ENCODE results near the gene TMEM63A. TPM values are rescaled to one million over a fixed set of nuclear protein-coding genes. Genes with fewer than 3 reads are reported as not detected.
"Not testable (repeated sequence)": the region's sequence is repeated elsewhere in the genome, so short reads cannot be mapped to it uniquely, and the experiment has no call there.

TMEM63A gene
- total RNA-seq, 1 donor from 2014 or later: 79.7 TPM

DNA sequence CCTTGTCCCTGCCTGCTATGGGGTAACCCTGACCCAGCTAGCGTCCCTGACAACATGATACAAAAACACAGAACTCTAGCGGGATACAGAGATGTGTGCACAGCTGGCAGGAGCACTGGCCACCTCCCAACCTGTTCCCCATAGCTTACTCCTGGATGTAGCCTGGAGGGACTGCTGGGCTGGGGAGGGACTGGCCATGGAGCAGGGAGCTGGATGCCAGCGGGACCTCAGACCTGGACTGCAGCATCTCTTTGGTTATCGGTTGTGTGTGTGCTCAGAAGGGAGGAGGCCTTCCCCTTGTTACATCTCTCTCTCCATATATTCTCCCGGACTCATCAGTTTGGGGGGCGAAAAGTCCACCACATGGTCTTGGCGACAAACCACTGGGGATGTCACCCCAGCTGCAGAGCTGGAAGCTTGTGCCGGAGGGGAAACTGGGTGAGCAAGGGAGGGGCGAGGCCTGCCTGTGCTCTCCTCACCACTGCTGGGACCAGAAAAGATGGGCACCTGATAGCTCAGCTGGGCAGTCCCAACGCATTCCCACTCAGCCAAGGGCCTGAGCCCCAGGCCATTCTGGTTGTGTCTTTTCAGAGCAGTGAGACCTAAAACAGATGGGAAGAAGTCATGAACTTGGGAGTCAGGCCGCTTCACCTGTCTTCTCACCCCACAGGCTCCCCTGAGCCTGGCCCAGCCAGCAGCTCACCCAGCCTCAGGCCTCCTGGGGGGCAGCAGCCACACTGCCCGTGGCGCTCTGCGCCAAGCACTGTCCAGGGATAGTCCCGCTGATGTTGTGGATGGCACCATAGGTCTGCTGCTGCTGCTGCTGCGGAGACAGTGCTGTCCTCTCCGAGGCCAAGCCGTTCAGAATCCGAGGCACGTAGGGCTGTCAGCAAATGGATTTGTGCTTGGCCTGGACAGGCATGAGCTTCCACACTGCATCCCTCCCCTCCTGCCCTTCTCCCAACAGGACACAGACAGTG, 35.6 kb downstream of the TMEM63A start:
- no peak for DNase-seq (ENCODE audit: low spot score)

DNA sequence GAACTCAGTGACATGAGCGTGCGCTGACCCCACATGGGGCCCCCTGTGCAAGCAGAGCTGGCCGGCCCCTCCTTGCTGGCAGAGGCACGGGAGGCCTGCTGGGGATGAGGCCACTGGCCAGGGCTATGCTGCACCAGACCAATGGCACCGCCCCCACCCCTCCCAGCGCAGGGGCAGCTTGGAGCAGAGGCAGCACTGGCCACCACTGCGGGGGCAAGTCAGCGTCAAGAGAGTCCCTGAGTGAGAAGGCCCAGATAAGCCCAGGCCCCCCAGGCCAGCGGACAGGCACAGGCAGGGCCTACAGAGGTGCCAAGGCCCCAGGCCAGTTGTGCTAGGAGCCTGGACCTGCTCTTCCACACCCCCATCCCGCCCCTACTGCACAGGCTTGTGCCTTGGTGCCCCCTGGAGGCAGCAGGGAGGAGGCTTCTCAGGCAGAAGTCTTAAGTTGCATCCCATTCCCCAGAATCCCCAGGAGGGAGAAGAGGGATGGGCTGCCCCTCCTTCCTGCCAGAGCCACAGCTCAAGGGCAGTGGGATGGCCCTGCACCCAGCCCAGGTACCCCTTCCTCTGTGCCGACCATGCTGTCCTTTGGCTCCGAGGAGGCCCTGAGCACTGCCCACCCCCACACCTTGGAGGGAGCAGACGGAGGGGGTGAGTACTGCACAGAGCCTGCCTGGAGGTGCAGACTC, 36.5 kb downstream of the TMEM63A start:
- DNase-seq (ENCODE audit: low spot score): no peak

DNA sequence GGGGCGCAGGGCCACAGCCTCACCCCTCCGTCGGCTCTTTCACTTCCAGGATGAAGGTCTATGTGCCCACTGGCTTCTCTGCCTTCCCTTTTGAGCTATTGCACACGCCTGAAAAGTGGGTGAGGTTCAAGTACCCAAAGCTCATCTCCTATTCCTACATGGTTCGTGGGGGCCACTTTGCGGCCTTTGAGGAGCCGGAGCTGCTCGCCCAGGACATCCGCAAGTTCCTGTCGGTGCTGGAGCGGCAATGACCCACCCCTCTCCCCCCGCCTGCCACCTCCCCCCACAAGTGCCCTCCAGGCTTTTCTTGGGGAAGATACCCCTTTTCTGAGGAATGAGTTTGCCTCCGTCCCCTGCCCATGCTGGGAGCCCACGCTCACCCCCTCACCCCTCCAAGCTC, 37.1 kb downstream of the TMEM63A start:
- no peak for DNase-seq (ENCODE audit: low spot score)

DNA sequence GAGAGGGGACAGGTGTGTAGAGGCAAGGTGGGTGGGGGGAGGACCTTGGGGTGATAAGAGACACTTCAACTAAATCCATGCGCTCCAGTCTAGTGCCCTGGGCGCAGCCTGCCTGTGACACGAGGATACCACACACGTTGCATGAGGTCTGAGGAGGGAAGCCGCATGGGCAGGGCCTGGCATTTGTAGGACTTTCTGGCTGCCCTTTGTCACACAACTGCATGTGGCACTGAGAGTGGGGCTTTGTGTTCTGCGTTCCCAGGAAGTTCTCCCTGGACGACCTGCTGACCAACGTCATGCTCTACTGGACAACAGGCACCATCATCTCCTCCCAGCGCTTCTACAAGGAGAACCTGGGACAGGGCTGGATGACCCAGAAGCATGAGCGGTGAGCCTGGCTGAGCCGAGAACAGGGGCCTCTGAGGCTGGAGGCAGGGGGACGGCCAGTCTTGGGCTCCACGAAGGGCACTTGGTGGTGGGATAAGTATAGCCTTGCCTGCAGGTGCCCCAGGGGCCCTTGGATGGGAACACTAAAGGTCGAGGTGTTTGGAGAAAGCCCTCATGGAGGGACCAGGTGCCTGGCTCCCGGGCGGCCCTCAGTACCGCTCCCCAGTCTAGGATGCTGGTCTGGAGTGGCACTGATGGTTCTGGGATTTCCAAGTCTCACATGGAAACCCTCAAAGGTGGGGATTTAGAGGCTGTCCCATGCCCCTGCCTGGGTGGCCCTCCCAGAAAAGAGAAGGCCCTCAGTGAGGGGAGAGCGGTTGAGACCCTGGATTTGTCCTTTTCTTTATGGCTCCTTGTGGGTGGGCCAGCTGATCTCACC, 37.7 kb downstream of the TMEM63A start:
- no peak for DNase-seq (ENCODE audit: low spot score)

DNA sequence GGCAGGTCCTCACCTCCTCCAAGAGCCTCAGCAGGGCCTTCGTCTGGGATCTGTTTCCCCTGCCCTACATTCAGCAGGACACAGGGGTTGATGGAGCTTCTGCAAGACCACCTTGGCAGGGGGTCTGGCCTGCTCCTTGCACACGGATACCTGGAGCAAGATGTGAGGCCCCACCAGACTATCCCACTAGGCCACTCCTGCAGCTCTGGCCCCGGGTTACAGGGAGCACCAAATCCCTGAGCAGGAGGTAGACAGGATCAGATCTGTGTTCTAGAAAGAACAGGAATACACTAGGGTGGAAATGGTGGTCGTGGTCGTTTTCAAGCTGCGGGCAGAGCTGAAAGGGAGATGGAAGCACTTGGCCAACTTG, 38.8 kb downstream of the TMEM63A start:
- no peak for DNase-seq (ENCODE audit: low spot score)

DNA sequence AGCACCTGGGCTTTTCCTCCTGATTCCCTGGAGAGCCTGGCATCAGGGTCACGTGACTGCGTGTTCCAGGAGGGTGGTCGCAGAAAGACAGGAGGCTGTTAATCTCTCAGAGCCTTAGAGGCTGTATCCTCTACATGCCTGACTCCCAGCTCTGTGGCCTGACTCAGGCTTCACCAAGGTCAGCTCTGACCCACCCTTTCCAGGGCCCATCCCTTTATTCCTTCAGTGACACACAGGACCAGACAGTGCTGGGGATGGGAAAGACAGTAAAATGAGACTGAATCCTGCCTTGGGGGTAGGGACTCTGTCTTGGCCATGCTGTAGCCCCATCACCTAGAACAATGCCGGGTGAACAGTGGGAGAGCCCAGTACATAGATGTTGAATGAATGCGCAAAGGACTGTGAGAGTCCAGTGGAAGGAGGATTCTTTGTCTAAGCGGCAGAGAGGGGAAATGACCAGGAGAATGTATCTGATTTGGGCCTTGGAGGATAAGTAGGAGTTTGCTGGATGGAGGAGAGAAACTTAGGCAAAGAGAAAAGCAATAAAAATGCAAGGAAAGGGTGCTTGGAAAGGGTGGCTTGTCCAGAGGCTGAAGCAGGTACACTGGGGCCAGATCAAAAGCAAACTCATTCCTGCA, 39.3 kb downstream of the TMEM63A start:
- DNase-seq (ENCODE audit: low spot score): no peak

DNA sequence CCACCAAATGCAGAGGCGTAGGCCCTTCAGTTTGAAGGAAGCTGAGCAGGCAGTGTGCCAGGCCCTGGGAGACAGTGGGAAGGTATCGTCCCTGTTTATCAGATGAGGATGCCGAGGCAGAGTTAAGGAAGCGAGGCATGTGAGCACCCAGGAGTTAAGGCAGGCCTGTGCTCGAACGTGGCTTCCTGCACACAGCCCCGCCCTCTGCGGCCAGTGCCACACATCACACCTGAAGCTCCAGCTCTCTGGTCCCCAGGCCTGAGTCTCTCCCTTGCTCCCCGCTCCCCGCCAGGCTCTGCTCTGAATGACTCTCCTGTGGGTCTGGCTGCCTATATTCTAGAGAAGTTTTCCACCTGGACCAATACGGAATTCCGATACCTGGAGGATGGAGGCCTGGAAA, 40.1 kb downstream of the TMEM63A start:
- no peak for DNase-seq (ENCODE audit: low spot score)

DNA sequence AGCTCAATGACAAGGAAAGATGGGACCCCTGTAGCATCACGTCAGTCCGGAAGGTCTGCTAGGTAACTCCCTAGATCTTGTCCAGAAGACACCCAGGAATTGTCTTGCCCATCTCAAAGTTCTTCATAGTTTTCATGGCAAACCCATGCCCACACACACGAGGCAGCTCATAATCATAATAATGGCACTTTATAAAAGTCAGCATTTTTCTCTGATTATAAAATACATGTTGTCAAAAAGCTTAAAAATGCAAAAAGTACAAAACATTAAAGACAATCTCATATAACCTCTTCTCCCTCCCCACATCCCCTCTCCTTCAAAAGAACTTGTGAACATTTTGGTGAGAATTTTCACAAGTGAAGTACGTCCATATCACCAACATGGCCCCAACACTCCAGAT, 41.5 kb downstream of the TMEM63A start:
- DNase-seq (ENCODE audit: low spot score): no peak

DNA sequence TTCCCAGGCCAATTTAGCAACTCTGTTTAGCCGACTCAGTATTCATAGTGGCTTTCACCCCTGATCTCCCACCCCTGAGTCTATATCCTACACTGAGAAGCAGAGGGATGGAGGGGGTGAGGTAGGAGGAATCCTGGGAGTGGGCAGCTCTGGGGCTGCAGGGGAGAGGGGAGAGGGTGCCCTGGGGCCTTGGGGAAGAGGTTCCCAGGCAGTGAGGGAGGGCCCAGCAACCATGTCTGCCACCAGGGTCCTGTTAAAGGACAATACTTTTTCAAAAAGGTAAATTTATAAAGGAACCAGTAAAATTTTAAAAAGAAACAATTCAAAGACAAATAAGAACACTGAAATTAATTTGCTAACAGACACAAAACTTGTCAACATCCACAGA, 42.0 kb downstream of the TMEM63A start:
- no peak for DNase-seq (ENCODE audit: low spot score)

DNA sequence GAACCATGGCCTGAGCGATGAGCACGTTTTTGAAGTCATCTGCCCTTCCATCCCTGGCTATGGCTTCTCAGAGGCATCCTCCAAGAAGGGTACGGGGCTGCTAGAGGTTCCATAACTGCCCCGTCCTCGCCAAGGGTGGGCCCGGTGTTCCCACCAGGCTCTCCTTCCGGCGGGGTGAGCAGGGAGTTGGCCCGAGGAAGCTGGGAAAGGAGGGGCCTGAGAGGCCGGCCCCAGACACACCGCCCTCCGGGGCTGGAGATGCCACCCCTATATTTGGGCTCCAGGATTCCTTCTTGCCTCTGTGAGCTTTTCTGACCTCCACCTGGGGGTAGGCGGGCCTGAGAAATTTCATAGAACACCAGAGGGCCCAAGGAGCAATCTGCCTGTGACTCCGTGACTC, 43.4 kb downstream of the TMEM63A start:
- no peak for DNase-seq (ENCODE audit: low spot score)

DNA sequence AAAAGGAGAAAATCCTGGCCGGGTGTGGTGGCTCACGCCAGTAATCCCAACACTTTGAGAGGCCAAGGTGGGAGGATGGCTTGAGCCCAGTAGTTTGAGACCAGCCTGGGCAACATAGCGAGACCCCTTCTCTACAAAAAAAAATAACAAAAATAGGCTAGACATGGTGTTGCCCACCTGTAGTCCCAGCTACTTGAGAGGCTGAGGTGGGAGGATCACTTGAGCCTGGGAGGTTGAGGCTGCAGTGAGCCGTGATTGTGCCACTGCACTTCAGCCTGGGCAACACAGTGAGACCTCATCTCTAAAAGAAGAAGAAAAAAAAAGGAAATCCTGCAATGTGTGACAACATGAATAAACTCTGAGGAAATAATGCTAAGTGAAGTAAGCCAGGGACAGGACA, 45.9 kb downstream of the TMEM63A start:
- DNase-seq (ENCODE audit: low spot score): not testable (repeated sequence)

DNA sequence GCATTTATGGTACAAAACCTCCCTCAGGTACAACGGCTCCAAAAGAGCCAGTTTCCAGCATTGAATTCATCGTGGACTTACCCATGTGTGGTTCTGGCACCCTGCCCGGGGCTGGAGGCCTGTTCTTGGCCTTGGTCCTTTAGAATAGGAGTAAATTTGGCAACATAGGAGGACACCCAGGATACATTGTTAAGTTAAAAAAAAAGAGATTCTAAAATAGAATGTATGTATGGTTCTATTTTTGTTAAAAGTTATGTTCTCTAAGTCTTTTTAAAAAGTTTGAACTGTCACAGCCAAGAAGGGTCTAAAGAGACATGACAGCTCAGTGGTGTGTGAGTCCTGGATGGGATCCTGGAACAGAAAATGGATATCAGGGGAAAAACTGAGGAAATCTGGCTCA, 46.3 kb downstream of the TMEM63A start:
- DNase-seq (ENCODE audit: low spot score): no peak

DNA sequence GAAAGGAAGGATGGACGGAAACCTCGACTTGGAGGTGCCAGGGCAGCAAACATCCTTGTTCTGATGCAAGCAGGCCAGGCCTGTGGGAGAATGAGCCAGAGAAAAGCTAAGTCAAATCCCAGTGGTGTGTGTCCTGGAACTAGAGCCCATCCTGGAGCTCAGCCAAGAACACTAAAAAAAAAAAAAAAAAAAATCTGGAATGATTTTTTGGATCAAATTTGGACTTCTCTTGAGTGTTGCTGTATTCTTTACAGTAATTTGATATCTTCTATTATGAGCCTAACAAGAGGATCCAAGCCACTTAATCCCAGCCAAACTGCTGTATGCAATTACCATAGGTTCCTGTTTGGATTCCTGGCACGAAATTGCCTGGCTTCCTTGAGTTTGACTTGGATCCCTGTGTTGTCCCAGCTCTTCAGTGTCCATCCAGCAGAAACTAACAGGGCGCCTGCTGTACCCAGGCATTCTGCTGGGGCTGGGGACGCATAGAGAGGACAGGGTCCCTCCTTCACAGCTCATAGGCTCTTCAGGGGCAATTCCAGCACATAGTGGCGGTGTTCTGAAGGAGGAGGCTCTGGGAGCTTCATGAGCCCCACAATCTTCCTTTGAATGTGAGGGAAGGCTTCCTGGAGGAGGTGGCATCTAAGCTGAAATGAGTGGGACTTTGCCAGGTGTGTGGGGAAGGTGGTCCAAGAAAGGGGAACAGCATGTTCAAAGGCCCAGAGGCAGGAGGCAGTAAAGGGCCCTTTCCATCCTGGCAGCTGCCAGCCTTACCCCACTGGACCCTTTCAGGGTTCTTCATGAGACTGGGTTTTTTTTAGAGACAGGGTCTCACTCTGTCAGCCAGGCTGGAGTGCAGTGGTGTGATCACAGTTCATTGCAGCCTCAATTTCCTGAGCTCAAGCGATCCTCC, 47.5 kb downstream of the TMEM63A start:
- no peak for DNase-seq (ENCODE audit: low spot score)

DNA sequence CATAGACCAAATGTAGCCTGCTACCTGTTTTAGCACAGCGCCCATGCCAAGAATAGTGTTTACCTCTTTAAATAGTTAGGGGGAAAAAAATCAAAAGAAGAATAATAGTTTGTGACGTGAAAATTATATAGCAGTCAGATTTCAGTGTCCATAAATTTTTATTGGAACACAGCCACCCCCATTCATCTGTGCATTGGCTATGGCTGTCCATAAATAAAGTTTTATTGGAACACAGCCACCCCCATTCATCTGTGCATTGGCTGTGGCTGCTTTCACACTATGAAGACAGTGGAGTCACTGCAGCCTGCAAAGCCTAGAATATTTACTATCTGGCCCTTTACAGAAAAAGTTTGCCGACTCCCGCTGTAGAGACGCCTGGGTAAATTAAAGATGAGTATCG, 51.3 kb downstream of the TMEM63A start:
- no peak for DNase-seq (ENCODE audit: low spot score)

DNA sequence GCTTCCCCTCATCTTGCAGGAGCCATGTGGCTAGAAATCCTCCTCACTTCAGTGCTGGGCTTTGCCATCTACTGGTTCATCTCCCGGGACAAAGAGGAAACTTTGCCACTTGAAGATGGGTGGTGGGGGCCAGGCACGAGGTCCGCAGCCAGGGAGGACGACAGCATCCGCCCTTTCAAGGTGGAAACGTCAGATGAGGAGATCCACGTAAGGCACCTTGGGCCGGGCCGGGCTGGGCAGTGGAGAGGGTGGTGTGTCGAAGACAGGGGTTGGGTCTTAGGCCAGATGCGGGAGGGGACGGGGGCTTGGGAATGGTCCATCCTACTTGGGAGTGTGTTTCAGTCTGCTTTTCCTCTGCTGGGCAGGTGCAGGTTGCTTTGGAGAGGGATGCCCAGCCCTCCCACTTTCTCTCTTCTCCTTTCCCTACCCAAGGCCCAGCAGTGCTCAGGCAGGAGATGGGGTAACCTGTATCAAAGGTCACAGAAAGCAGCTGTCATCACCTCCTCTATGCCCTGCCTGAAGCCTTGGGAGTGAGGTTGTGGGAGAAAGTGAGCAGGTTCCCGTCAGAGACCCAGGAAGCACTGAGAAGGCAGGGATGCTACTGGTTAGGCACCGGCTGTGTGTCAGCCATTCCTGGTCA, 53.4 kb downstream of the TMEM63A start:
- DNase-seq (ENCODE audit: low spot score): no peak

DNA sequence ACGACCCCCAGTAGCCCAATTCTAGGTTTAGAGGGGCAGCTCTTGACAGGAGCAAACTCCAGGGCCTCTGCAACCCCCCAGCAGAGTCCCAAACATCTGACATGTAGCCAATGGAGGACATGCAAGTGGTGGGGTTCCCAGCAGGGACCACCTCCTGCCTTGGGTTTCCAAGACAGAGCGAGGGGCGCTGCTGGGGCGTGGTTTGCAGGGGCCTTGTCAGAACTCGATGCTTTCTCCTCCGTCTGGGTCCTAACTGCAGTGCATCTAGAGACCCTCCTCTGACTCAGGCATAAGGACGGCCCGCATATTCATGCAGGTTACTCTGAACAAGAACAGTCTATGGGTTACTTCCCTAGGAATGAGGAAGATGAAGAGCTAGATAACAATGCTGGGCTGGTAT, 55.1 kb downstream of the TMEM63A start:
- DNase-seq (ENCODE audit: low spot score): no peak

DNA sequence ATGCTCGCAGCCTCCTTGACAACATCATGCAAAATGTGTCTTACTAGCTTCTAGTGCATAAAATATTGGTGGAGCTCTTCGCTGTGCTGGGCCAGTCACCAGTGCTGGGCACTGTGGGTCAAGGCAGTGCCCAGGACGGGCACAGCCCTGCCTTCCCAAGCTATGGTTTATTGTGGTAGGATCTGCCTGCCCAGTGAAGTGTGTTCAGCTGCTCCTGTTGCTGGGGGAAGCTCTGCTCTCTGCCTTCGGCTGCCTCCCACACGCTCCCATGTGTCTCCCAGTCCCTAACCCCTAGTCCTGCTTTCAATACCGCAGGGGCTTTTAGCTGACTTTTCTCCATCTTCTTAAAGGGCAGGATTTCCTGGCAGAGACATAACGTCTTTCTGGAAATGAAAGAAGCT, 56.6 kb downstream of the TMEM63A start:
- DNase-seq (ENCODE audit: low spot score): no peak

DNA sequence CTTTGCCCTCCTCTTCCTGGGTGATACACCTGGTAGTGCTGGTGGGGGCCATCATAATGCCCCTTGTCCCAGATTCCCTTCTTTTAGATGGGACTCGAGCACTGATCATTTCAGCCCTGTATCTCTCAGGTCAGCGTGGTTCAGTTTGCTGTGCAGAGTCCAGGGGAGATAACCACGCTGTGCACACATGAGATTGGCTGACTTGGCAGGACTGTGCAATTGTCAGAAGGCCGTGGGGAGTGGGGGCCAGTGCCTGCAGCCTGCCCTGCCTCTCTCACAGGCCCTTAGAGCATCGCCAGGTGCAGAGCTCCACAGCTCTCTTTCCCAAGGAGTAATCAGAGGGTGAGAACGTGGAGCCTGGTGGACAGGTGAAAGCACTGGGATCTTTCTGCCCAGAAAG, 57.1 kb downstream of the TMEM63A start:
- DNase-seq (ENCODE audit: low spot score): no peak

DNA sequence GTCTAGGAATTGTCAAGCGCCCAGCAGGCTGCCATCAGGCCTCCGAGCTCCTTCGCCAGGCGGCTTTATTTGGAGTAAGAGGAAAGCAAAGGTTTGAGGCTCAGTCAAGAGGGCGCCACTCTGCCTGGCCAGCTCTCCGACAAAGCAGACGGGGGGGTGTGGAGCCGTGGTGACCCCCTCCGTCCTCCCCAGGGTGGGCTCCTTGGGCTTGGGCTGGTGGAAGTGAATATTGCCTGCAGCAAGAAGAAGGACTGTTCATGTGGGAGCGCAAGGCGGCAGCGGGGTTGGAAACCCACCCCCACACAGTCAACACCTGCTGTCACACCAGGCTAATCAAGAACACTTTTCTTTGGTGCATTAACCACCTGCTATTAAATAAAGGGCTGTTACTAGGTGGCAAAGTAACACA, 57.6 kb downstream of the TMEM63A start:
- no peak for DNase-seq (ENCODE audit: low spot score)

DNA sequence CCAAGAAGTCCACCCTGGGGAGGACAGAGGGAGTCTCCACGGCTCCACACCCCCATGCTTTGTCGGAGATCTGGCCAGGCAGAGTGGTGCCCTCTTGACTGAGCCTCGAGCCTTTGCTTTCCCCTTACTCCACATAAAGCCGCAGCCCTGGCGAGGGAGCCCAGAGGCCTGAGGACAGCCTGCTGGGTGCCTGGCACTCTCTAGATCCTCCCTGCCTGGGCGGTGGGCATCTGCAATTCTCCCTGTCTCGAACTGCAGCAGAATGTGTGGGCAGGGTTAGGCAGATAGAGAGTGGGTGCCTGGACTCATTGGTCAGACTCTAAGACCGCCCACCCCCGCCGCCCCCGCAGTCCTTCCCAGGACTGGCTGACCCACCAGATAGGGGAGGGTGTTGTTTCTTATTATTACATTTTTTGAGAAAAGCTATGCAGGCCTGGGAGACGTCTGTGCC, 58.3 kb downstream of the TMEM63A start:
- no peak for DNase-seq (ENCODE audit: low spot score)

Measured in mesenteric fat pad (tissue), 1 donor.